ENCODE data around the gene HEY2.

DNA sequence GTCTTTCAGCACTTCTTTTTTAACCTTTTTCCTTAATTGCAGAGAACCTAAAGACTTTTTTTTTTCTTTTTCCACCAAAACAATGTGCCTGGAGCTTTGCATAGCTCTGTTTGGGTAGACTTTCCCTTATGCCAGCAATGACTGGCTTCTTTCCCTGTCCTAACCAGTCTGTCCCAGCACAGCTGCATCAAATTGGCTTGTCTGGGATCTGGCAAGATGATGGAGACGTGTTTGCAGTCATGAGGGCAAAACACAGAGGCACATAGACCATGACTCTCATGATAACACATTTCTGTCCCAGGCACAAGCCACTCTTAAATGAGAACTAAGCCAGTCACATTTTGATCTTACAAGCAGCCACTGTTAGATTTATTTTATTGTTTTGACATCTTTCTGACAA is 16.5 kb downstream of the HEY2 start:
- TF ChIP-seq, protein P1, sequence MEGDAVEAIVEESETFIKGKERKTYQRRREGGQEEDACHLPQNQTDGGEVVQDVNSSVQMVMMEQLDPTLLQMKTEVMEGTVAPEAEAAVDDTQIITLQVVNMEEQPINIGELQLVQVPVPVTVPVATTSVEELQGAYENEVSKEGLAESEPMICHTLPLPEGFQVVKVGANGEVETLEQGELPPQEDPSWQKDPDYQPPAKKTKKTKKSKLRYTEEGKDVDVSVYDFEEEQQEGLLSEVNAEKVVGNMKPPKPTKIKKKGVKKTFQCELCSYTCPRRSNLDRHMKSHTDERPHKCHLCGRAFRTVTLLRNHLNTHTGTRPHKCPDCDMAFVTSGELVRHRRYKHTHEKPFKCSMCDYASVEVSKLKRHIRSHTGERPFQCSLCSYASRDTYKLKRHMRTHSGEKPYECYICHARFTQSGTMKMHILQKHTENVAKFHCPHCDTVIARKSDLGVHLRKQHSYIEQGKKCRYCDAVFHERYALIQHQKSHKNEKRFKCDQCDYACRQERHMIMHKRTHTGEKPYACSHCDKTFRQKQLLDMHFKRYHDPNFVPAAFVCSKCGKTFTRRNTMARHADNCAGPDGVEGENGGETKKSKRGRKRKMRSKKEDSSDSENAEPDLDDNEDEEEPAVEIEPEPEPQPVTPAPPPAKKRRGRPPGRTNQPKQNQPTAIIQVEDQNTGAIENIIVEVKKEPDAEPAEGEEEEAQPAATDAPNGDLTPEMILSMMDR (IDR thresholded peaks at IDR 0.05), result no peak
- TF ChIP-seq POLR2A (IDR thresholded peaks at IDR 0.05), result no peak

All from prostate gland (tissue), 2 donors.